ENCODE results near the gene DNAJC8. TPM values are rescaled to one million over a fixed set of nuclear protein-coding genes. Genes with fewer than 3 reads are reported as not detected.

DNAJC8 gene
- polyA plus RNA-seq, 3 donors = 22.4 to 115 (median 63.5) TPM

DNA sequence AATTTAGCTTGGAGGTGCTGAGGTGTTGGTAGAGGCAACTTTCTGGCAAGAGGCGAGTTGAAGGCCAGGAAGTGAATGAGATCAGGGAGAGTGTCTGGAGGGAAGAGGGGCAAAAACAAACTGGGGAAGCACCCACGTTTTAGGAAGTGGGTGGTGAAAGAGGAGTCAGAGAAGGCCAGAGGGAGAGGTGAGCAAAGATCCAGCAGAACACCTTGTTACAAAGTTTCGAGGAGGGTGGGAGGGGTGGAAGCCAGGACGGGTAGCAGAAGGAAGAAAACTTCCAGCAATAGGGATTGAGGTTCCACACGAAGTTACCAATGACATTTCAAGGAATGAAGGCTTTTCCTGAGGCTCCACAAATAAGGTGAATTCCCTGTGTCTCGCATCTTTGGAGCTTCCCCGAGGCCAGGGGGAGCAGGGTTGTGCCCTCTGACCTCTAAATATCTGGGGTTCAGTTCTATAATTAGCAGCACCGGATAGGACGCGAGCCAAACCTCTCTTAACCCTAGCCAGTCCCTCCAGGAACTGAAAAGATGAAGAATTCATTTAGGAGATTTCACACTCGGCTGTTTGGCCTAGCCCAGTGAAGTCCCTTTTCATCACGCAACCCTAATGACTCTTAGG is 25.9 kb upstream of the DNAJC8 start:
- 6 to 9% (median 6%) methylated on average over 12 of the region's 12 CpGs for WGBS, 3 donors
- H3K27ac ChIP-seq (ENCODE audit: low read depth, low read length) = no peak overlapping the region

DNA sequence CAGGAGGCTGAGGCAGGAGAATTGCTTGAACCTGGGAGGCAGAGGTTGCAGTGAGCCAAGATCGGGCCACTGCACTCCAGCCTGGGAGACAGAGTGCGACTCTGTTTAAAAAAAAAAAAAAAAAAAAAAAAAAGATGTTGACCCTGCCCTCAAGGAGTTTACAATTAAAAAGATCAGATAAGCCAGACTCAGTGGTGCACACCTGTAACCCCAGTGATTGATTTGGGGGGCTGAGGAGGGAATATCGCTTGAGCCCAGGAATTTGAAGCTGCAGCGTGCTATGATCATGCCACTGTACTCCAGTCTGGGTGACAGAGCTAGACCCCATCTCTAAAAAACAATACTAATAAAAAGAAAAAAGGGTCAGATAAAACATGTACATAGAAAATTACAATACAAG is 24.9 kb upstream of the DNAJC8 start:
- WGBS, 3 donors = 95 to 98% (median 96%) methylated on average over 4 of the region's 4 CpGs

GRCh38 chr1:28256197-28256827 is 23.5 kb upstream of the DNAJC8 start:
- no peak overlapping the region for H3K27ac ChIP-seq (ENCODE audit: low read depth, low read length)
- WGBS, 3 donors = 73 to 84% (median 73%) methylated on average over 6 of the region's 6 CpGs

More for the DNA sequence above, 24.9 kb upstream of the DNAJC8 start:
- no peak overlapping the region for H3K27ac ChIP-seq (ENCODE audit: low read depth, low read length)

- H3K27ac ChIP-seq (ENCODE audit: low read depth, low read length) = no peak overlapping the region
- WGBS, 3 donors = 27 to 53% (median 48%) methylated on average over 4 of the region's 4 CpGs
Observed at GRCh38 chr1:28249866-28250295, 17.1 kb upstream of the DNAJC8 start.

- 9 to 30% (median 30%) methylated on average over 3 of the region's 3 CpGs for WGBS, 3 donors
Observed at GRCh38 chr1:28249013-28249865, 16.4 kb upstream of the DNAJC8 start.

DNA sequence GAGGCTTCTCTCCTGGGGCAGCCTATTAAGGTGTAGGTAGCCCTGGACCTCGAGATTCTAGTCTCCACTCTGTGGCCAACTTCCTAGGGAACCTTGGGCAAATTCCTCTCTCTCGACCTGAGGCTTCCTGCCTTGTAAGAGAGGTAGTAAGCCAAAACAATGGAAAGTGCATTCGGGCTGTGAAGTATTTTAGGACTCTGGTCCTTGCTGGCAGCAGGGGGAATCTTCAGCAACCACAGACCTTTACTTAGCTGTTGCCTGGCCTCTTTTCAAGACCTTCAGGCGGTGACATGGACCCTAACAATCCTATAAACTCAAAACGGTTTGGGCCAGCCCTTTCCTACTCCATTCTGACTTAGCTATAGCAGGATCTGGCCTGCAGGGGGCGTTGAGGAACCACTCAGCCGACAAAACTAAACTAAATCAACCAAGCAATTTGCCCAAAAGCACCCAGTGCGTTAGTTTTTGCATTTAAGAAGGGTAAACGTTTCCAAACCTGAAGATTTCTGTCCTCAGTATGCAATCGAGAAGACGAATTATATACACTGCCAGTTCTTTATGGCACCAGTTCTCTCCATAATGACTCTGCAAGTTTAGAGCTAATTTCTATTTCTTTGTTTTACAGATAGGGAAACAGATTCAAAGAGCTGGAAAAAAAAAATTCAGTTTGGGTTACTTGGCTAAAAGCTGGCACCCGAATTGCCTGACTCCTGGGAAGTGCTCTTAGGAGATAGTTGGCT is 15.6 kb upstream of the DNAJC8 start:
- no peak overlapping the region for H3K27ac ChIP-seq (ENCODE audit: low read depth, low read length)
- WGBS, 3 donors = 2 to 5% (median 3%) methylated on average over 12 of the region's 12 CpGs

More at GRCh38 chr1:28249013-28249865, 16.4 kb upstream of the DNAJC8 start:
- no peak overlapping the region for H3K27ac ChIP-seq (ENCODE audit: low read depth, low read length)

GRCh38 chr1:28247612-28248272 is 14.9 kb upstream of the DNAJC8 start:
- H3K27ac ChIP-seq (ENCODE audit: low read depth, low read length) = no peak overlapping the region
- WGBS, 3 donors = 54 to 56% (median 56%) methylated on average over 11 of the region's 11 CpGs

GRCh38 chr1:28246427-28246832 is 13.6 kb upstream of the DNAJC8 start:
- 17 to 50% (median 22%) methylated on average over 11 of the region's 11 CpGs for WGBS, 3 donors
- no peak overlapping the region for H3K27ac ChIP-seq (ENCODE audit: low read depth, low read length)

- no peak overlapping the region for H3K27ac ChIP-seq (ENCODE audit: low read depth, low read length)
- 71 to 83% (median 77%) methylated on average over 13 of the region's 13 CpGs for WGBS, 3 donors
Observed at GRCh38 chr1:28244549-28245251, 11.9 kb upstream of the DNAJC8 start.

DNA sequence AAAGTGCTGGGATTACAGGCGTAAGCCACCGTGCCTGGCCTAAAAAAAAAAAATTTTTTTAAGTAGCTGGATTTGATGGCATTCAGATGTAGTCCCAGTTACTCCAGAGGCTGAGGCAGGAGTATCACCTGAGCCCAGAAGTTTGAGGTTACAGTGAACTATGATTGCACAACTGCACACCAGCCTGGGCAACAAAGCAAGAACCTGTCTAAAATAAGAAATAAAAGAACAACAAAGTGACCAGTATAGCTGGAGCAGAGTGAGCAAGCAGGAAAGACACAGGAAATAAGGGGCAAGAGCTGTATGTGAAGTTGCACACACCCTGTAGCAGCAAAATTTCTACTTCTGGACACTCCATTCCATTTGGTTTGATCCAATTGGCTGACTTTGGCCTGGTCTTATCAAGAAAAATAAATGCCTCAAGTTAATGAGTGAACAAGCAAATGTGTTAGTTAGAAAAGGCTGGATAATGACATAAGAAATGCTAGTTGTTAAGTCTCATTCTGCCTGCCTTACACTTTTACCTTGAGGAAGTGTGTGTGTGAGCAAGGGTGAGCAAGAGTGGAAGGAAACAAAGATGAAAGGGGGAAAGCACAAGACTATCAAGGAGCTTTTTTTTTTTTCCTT is 11.0 kb upstream of the DNAJC8 start:
- no peak overlapping the region for H3K27ac ChIP-seq (ENCODE audit: low read depth, low read length)
- WGBS, 3 donors = 57 to 72% (median 64%) methylated on average over 2 of the region's 2 CpGs

DNA sequence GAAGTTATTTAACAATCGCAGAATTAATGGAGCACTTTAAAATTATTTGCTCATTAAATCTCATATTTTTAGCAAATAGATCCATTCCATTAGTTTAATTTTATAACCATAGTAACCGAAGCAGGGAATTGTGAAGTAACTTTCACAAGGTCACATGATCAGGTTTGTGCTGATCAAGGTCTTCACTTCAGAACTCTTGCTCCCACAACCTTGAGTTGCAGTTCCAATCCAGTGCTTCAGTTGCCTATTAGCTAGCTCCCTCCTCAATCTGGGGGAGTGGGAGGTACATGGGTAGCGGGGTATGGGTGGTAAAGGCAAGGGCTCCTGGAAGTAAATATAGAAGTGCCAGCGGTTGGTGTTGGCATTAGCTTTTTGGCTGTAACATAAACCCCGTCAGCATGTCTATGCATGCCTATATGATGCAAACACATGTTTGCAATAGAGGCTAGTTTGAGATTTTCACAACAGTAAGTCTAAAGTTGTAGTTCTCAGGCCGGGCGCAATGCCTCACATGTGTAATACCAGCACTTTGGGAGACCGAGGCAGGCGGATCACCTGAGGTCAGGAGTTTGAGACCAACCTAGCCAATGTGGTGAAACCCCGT is 8.9 kb upstream of the DNAJC8 start:
- 90 to 94% (median 90%) methylated on average over 10 of the region's 10 CpGs for WGBS, 3 donors
- no peak overlapping the region for H3K27ac ChIP-seq (ENCODE audit: low read depth, low read length)

GRCh38 chr1:28240024-28240423 is 7.2 kb upstream of the DNAJC8 start:
- 91 to 98% (median 94%) methylated on average over 4 of the region's 4 CpGs for WGBS, 3 donors
- no peak overlapping the region for H3K27ac ChIP-seq (ENCODE audit: low read depth, low read length)

DNA sequence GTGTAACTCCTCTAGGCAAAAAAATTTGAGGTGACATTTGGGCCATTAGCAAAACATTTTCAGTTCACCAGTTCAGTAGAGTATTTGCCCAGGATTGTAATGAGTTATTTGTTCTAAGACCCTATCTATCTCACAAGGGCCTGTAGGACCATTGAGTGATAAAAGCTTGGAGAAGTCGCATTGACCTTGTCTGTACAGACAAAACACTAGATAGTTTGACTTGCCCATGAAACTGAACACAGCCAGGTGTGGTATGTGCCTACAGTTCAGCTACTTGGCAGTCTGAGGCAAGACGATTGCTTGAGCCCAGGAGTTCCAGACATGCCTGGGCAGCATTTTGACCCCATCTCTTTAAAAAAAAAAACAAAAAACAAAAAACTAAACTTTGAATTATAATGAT is 6.2 kb upstream of the DNAJC8 start:
- WGBS, 3 donors = 32 to 87% (median 86%) methylated on average over 2 of the region's 2 CpGs
- no peak overlapping the region for H3K27ac ChIP-seq (ENCODE audit: low read depth, low read length)

DNA sequence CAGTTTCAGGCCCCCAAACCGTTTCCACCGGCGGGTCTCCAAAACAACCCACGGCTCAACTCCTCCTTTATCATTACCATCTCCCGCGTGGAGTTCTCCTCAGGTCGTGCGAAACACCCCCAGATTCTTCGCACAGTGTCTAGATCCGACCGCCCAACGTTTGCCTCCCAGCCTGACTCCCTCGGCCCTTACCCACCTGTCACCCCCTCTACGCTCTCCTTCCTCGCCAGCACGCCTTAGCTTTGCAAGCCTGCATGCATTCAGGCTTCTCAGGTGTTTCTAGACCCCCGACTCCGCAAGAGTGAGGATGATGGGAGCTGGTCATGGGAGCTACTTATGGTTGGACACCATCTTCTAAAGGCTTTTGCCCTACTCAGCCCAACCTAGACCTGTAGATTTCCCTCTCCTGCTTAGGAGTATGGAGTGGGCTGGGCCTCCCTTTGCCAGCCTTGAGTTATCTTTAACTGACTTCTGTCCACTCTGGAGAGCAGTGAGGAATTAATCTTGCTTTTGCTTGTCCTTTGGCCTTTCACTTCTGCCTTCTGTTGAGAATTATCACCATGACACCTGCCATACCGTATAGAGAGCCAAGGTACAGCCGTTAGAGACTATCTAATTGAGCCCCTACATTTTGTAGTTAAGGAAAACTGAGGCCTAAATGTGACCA is 4.0 kb upstream of the DNAJC8 start:
- no peak overlapping the region for H3K27ac ChIP-seq (ENCODE audit: low read depth, low read length)
- WGBS, 3 donors = 4 to 12% (median 12%) methylated on average over 20 of the region's 20 CpGs

GRCh38 chr1:28235755-28236655 is 3.2 kb upstream of the DNAJC8 start, which contains the start of gene ATP5IF1:
TSS of gene ATP5IF1 (plus strand) at chr1:28236124. CDS start at chr1:28236184, 60 bp downstream.
- H3K27ac ChIP-seq (ENCODE audit: low read depth, low read length) = no peak within 1 kb of the TSS
- 0 to 1% (median 0%) methylated on average over 60 of the region's 60 CpGs for WGBS, 3 donors
